ENCODE data around the gene SLC41A3.
"Not testable (repeated sequence)": the region's sequence is repeated elsewhere in the genome, so short reads cannot be mapped to it uniquely, and the experiment has no call there.

The SLC41A3 gene

DNA sequence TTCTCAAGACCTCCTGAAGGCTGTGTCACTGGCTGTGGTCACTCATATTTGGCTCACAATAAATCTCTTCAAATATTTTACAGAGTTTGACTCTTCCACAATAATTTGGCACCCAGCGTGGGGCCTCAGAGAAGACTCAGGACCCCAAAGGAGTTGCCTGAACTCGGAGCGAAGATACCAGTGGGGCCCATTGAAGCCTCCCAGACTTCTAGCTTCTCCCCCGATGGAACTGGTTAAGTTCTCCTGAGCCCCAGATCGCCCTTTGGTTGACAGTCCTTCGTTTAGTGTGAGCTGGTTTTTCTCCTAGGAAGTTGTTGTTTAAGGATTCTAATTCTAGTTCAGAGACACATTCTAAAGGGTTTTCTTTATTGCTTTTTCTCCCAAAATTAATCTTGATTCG is 1.4 kb upstream of the SLC41A3 start:
- ATAC-seq: no peak
- Mint-ChIP-seq H3K4me1 (peaks cover 21% of the 10 kb centered on the region), H3K36me3 (ENCODE audit: low read depth) (peaks cover 2% of the 10 kb centered on the region)

DNA sequence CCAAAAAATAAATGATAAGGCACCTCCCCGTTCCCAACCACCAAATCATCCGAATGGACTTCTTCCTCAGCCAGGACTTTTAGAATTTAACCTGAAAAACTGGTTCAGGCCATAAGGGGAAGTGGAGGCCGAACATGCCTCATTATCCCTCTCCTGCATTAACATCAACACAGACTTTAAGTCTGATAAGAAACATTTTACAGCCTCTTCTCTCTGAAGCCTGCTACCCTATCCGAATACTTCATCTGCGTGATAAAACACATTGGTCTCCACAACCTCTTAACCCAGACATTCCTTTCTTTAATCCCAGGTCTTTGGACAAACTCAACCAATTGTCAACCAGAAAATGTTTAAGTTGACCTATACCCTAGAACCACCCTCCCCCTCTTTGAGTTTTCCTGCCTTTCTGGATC is 850 bp upstream of the SLC41A3 start:
- Mint-ChIP-seq H3K9me3 (peaks cover 7% of the 10 kb centered on the region), H3K27me3 (no peaks in the 10 kb centered on the region), H3K36me3 (ENCODE audit: low read depth) (peaks cover 4% of the 10 kb centered on the region), H3K4me1 (peaks cover 21% of the 10 kb centered on the region), H3K27ac (peak overlapping the region; percentile 66), H3K4me3 (peak overlapping the region; percentile 82)
- ATAC-seq (no peak), DNase-seq (no peak)

More for the DNA sequence above, 1.4 kb upstream of the SLC41A3 start:
- Mint-ChIP-seq H3K27ac (peak overlapping the region; percentile 68), H3K4me3 (peak overlapping the region; percentile 82), H3K9me3 (peaks cover 7% of the 10 kb centered on the region), H3K27me3 (no peaks in the 10 kb centered on the region)
- no peak for DNase-seq

DNA sequence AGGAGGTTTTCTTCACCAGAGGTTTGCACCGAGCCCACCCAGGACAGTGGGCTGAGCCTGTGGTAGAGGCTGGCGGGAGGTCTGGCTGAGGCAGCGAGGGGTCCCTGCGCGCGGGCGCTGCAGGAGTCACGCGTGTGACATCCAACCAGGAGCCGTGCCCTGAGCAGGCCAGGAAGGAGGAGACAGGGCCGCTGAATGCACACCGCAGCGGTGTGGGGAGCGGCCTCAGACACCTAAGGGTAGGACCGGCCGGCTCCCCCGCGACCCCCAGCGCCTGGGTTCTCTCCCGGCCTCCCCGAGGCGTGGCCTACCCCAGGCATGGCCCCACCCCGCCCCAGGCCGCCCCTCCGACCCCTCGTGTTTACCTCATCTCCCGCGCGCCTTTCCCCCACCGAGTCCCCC is 412 bp downstream of the SLC41A3 start:
- DNase-seq (peak; percentile 52), ATAC-seq (peak; percentile 55)
- H3K27ac Mint-ChIP-seq: peak overlapping the region; percentile 90
- H3K36me3 Mint-ChIP-seq (ENCODE audit: low read depth): peaks cover 4% of the 10 kb centered on the region
- H3K4me3 Mint-ChIP-seq: peak overlapping the region; percentile 92
- no peaks in the 10 kb centered on the region for H3K27me3 Mint-ChIP-seq
- peaks cover 21% of the 10 kb centered on the region for H3K4me1 Mint-ChIP-seq
- peaks cover 7% of the 10 kb centered on the region for H3K9me3 Mint-ChIP-seq

DNA sequence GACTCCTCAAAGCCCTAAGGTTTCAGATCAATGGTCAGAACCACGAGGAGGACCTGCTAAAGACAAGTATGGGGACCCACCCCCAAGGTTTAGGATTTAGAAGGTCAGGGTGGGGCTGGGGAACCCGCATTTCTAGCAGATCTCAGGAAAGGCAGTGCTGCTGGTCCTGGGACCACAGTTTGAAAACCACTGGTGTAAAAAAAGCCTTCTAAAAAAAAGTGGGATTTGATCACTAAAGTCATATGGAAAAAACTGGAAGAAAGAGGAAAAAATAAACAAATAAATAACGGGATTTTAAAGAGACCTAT is 832 bp downstream of the SLC41A3 start:
- Mint-ChIP-seq H3K4me3 (peak overlapping the region; percentile 92), H3K27me3 (no peaks in the 10 kb centered on the region), H3K36me3 (ENCODE audit: low read depth) (peaks cover 4% of the 10 kb centered on the region), H3K9me3 (peaks cover 7% of the 10 kb centered on the region), H3K4me1 (peaks cover 21% of the 10 kb centered on the region), H3K27ac (peak overlapping the region; percentile 90)
- DNase-seq (no peak), ATAC-seq (no peak)

DNA sequence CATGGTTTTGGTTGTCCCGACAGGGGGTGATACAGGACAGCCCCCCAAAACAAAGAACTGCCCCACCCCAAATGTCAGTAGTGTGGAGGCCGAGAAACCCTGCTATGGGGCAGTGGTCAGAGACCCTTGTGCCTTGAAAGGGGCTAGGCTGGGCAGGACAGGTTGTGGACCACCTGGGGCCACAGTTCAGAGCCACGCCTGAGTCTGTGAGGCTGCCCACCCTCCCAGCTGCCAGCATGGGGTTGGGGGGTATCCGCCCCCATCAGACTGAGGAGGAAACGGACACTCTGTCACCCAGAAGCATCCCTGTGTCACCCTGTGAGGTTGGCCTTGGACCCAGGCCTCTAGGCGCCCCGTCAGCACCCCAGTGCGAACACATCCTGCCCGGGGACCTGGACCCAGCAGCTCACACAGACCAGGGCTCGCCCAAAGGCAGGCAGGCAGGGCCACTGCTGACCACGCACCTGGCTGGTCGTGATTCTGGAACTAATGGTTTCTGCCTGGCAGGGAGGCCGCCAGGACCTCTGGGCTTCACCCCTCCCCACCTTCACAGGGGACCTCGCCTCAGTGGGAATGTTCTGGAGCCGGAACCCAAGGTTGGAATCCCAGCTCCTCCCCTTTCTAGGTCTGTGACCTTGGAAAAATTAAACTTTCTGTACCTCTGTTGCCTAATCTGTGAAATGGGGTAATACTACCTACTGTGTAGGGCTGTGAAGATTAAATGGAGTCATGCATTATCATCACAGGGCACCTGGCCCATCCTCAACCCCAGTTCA is 1.4 kb downstream of the SLC41A3 start:
- H3K4me1 Mint-ChIP-seq: peaks cover 21% of the 10 kb centered on the region
- DNase-seq (no peak), ATAC-seq (no peak)
- peak overlapping the region; percentile 90 for H3K27ac Mint-ChIP-seq
- no peaks in the 10 kb centered on the region for H3K27me3 Mint-ChIP-seq
- peaks cover 6% of the 10 kb centered on the region for H3K9me3 Mint-ChIP-seq
- peak overlapping the region; percentile 92 for H3K4me3 Mint-ChIP-seq
- H3K36me3 Mint-ChIP-seq (ENCODE audit: low read depth): peaks cover 4% of the 10 kb centered on the region

DNA sequence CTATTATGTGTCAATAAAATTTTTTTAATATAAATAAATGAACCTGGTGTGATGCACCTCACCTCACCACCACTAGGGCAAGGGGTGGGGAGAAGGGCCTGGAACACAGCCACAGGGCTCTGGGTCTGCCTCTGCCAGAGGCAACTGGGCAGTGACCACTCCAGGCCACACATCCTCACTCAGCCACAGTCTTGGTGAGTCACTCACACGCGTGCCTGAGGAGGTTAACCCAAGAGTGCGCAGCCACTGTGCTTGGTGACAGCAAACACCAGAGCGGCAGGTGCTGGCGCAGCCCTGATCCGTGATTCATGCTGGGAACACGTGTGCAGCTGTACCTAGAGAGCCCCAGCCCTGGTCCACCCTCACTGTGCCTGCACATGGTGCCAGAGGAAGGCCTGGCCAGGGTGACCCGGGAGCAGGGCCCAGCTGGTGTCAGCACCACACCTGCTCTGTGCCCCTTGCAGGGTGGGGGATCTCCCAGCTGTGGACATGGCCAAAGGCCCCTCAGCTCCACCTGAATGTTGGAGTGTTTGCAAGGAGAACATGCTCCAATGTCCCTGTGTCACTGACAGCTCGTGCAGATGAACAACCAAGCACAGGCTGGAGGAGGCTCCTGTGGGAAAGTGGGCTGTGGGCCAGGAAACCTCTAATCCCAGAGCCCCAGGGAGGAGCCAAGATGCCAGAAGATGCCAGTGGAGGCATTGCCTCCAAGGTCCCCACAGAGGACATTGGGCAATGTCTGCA is 2.1 kb downstream of the SLC41A3 start:
- Mint-ChIP-seq H3K4me3 (no peak overlapping the region), H3K27me3 (no peaks in the 10 kb centered on the region), H3K27ac (no peak overlapping the region), H3K36me3 (ENCODE audit: low read depth) (peaks cover 4% of the 10 kb centered on the region), H3K9me3 (no peaks in the 10 kb centered on the region), H3K4me1 (peaks cover 21% of the 10 kb centered on the region)
- no peak for ATAC-seq
- no peak for DNase-seq

DNA sequence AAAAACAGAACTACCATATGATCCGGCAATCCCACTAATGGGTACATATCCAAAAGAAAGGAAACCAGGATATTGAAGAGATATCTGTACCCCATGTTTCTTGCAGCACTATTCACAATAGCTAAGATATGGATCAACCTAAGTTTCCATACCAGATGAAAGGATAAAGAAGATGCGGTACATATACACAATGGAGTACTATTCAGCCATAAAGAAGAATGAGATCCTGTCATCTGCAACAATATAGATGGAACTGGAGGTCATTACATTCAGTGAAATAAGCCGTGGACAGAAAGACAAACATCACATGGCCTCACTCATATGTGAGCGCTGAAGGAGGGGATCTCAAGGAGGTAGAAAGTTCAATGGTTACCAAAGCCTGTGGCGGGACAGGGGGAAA is 3.0 kb downstream of the SLC41A3 start:
- DNase-seq (no peak), ATAC-seq (no peak)
- Mint-ChIP-seq H3K4me3 (no peak overlapping the region), H3K4me1 (peaks cover 18% of the 10 kb centered on the region), H3K27me3 (no peaks in the 10 kb centered on the region), H3K36me3 (ENCODE audit: low read depth) (peaks cover 4% of the 10 kb centered on the region), H3K9me3 (no peaks in the 10 kb centered on the region), H3K27ac (no peak overlapping the region)

DNA sequence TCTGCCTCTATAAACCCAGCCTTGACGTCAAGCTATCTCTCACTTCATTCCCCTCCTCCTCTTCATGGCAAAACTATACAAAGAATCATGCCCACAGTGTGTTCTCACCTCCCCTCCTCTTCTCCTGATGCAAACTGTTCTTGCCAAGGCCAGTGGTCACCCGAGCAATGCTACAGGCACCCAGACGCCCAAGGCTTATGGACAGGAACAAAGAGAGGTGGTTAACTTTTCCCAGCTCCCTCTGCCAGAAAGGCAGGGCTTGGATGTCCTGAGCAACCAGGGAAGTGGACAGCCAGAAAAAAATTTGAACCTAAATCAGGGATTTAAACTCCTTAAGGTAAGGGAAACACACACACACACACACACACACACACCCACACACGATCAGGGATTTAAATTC is 5.1 kb downstream of the SLC41A3 start:
- Mint-ChIP-seq H3K27ac (no peak overlapping the region), H3K4me1 (peaks cover 5% of the 10 kb centered on the region), H3K9me3 (no peaks in the 10 kb centered on the region), H3K27me3 (no peaks in the 10 kb centered on the region), H3K36me3 (ENCODE audit: low read depth) (peaks cover 7% of the 10 kb centered on the region), H3K4me3 (no peak overlapping the region)
- ATAC-seq: no peak
- DNase-seq: no peak

DNA sequence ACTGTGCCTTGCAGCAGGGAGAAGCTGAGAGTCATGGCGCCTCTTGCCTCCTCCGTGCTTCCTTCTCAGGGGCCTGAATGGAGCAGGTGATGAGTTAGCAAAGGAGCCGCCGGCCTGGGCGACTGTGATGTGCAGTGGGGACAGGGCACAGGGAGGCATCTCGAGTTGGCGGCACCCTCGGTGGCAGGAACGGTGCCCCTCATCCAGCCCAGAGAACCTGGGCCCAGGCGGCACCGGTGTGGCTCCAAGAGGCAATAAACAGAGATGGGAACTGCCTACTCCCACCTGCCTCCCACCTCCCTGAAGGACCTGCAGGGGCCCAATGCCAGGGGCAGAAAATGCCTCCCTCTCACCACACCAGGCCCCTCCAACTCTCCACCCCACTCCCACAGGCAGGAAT is 6.2 kb downstream of the SLC41A3 start:
- Mint-ChIP-seq H3K27me3 (no peaks in the 10 kb centered on the region), H3K4me1 (peaks cover under 1% of the 10 kb centered on the region), H3K36me3 (ENCODE audit: low read depth) (peaks cover 13% of the 10 kb centered on the region), H3K4me3 (no peak overlapping the region), H3K27ac (no peak overlapping the region), H3K9me3 (peaks cover 3% of the 10 kb centered on the region)
- no peak for ATAC-seq
- no peak for DNase-seq

DNA sequence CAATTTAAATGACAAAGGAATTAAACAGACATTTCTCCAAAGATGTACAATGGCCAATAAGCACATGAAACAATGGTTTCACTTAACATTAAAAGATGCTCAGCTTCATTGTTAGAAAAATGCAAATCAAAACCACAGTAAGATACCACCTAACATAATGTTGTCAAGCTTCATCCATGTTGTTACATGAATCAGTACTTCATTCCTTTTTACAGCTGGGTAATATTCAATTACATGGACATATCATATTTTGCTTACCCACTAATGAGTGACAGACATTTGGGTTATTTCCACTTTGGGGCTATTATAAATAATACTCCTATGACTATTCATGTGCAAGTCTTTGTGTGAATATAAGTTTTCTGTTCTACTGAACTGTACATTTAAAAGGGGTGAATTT is 7.8 kb downstream of the SLC41A3 start:
- Mint-ChIP-seq H3K9me3 (peaks cover 6% of the 10 kb centered on the region), H3K4me3 (no peak overlapping the region), H3K36me3 (ENCODE audit: low read depth) (peaks cover 19% of the 10 kb centered on the region), H3K27me3 (no peaks in the 10 kb centered on the region), H3K27ac (no peak overlapping the region), H3K4me1 (no peaks in the 10 kb centered on the region)
- no peak for DNase-seq
- no peak for ATAC-seq

DNA sequence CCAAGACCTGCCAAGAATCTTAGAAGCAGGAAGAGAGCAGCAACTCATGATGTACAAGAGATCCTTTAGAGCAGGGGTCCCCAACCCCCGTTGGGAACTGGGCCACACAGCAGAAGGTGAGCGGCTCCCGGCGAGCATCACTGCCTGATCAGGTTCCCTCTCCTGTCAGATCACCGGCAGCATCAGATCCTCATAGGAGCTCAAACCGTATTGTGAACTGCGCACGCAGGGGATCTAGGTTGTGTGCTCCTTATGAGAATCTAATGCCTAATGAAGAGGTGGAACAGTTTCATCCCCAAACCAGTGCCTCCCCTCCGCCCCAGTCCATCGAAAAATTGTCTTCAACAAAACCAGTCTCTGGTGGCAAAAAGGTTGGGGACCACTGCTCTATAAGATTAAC is 13.8 kb downstream of the SLC41A3 start:
- Mint-ChIP-seq H3K27ac (no peak overlapping the region), H3K4me1 (no peaks in the 10 kb centered on the region), H3K4me3 (no peak overlapping the region), H3K27me3 (no peaks in the 10 kb centered on the region), H3K36me3 (ENCODE audit: low read depth) (peaks cover 20% of the 10 kb centered on the region), H3K9me3 (peaks cover 6% of the 10 kb centered on the region)
- ATAC-seq (no peak), DNase-seq (no peak)

DNA sequence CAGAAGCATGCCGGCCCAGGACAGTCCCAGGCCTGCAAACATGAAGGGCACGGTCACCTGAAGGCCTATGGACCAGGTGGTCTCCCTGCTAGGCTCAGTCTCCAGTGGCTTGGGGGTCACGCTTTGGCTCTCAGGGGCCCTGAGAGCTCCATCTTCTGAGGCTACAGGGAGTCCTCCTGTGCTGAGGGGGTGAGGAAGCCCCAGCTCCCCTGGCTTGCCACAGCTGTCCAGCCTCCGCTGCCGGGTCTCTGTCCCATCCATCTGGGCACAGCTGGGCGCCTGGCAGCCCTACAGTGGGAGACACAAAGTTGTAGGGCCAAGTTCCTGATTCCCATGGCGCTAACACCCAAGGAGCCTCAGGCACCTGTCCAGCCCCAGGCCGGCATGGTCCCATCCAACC is 16.0 kb downstream of the SLC41A3 start:
- Mint-ChIP-seq H3K4me1 (peaks cover 7% of the 10 kb centered on the region), H3K27ac (no peak overlapping the region)

DNA sequence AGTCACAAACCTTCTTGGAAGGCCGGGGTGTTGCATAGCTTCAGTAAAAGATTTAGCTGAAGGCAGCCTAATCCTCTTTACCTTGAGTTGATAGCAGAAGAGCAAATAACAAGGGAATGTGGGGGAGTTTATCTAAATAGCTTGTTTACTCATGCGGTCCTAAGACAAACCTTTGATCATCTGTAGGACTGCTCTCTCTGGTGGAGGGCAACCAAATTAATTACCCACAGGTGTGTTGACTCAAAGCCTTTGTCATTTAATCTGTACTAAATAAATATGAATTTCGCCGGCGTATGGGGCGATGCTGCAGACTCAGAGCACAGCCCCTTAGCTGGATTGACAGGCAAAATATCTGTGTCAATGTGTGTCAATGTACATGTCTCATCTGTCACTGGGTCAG is 17.2 kb downstream of the SLC41A3 start:
- H3K27me3 Mint-ChIP-seq; H3K36me3 Mint-ChIP-seq (ENCODE audit: low read depth); H3K4me1 Mint-ChIP-seq; ATAC-seq; DNase-seq; H3K27ac Mint-ChIP-seq; H3K9me3 Mint-ChIP-seq; H3K4me3 Mint-ChIP-seq: not testable (repeated sequence)

More for the DNA sequence above, 16.0 kb downstream of the SLC41A3 start:
- peaks cover 5% of the 10 kb centered on the region for H3K9me3 Mint-ChIP-seq
- ATAC-seq (no peak), DNase-seq (no peak)
- H3K4me3 Mint-ChIP-seq: no peak overlapping the region
- H3K27me3 Mint-ChIP-seq: no peaks in the 10 kb centered on the region
- H3K36me3 Mint-ChIP-seq (ENCODE audit: low read depth): peaks cover 13% of the 10 kb centered on the region

DNA sequence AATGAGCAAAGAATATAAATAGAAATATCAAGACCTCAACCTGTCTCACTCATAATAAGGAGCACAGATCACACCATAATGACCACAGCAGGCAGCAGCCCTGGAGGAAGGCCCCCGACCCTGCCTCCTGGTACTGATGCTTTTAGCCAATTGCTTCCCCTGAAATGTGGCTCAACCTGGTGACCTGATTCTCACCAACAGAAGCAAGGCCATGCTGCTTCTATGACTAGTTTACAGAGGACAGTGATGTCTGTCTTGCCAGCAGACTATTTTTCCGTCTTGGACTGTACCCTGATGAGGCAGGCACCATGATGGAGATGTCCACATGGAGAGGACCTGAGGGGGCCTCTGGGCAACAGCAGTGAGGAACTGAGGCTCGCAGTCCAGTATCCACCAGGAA is 18.0 kb downstream of the SLC41A3 start:
- Mint-ChIP-seq H3K4me3 (no peak overlapping the region), H3K27ac (no peak overlapping the region)

DNA sequence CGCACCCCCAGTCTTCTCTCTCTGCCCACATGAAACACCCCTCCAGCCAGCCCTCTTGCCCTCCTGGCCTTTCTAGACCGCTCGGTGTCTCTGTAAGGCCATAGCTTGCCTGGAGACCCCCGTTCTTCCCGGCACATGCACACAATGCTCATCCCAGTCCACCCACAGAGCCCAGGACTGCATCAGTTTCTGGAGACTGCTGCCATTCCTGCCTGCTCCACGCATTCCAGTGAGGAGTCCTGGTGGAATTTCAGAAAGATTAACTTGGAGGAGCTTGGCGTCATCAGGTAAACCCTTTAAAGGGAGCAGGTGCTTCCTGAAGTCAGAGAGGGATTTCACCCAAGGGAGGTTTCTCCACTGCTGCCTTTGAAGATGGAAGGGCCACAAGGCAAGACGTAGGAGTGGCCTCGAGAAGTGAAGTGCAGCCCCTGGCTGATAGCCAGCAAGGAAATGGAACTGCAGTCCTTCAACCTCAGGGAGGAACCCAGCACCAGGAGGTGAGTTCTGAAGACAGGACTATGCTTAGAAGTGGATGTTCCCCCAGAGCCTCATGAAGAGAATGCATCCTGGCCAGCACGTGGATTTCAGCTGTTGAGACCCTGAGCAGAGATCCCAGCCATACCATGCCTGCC is 19.2 kb downstream of the SLC41A3 start:
- ATAC-seq (no peak), DNase-seq (no peak)
- Mint-ChIP-seq H3K9me3 (no peaks in the 10 kb centered on the region), H3K27me3 (no peaks in the 10 kb centered on the region), H3K4me1 (peaks cover 7% of the 10 kb centered on the region), H3K4me3 (no peak overlapping the region), H3K27ac (no peak overlapping the region), H3K36me3 (ENCODE audit: low read depth) (peaks cover 4% of the 10 kb centered on the region)

More for the DNA sequence above, 18.0 kb downstream of the SLC41A3 start:
- no peaks in the 10 kb centered on the region for H3K9me3 Mint-ChIP-seq
- DNase-seq (no peak), ATAC-seq (no peak)
- no peaks in the 10 kb centered on the region for H3K27me3 Mint-ChIP-seq
- H3K36me3 Mint-ChIP-seq (ENCODE audit: low read depth): peaks cover 4% of the 10 kb centered on the region
- H3K4me1 Mint-ChIP-seq: peaks cover 7% of the 10 kb centered on the region
